Measurements from ENCODE around the gene ENG.

The ENG gene

GRCh38 chr9:127767909-127768331 lies 86.5 kb downstream of the ENG start:
- no peak overlapping the region for H3K4me3 ChIP-seq (ENCODE audit: low read depth, low read length)
- H3K9me3 ChIP-seq (ENCODE audit: control insufficient read depth, insufficient read depth, low read depth, low read length) = no peaks in the 10 kb centered on the region
- TF ChIP-seq ZNF133 (tag by site-specific recombination; IDR thresholded peaks at IDR 0.05) = no peak
- no peak for TF ChIP-seq MEIS1 (CRISPR knock-in tag; IDR thresholded peaks at IDR 0.05; ENCODE audit: borderline replicate concordance)
- TF ChIP-seq ZBTB8A (tag by site-specific recombination; IDR thresholded peaks at IDR 0.05) = no peak
- no peak for TF ChIP-seq SP2 (tag by site-specific recombination; IDR thresholded peaks at IDR 0.05)
- no peak for TF ChIP-seq ZNF132 (tag by site-specific recombination; IDR thresholded peaks at IDR 0.05; ENCODE audit: borderline replicate concordance)
- no peak for TF ChIP-seq ZNF561 (tag by site-specific recombination; IDR thresholded peaks at IDR 0.05; ENCODE audit: borderline replicate concordance)
- no peak for TF ChIP-seq MZF1 (tag by site-specific recombination; IDR thresholded peaks at IDR 0.05; ENCODE audit: borderline replicate concordance)
- no peak for TF ChIP-seq ZNF341 (tag by site-specific recombination; IDR thresholded peaks at IDR 0.05; ENCODE audit: low read depth)
- TF ChIP-seq ZSCAN18 (tag by site-specific recombination; IDR thresholded peaks at IDR 0.05) = no peak
- no peak for TF ChIP-seq ZNF548 (tag by site-specific recombination; IDR thresholded peaks at IDR 0.05)
- no peak for TF ChIP-seq PRDM10 (tag by site-specific recombination; IDR thresholded peaks at IDR 0.05)
- no peak for TF ChIP-seq ZNF670 (tag by site-specific recombination; IDR thresholded peaks at IDR 0.05; ENCODE audit: low read depth)
- no peak overlapping the region for H3K27ac ChIP-seq (ENCODE audit: extremely low read depth, low read depth, low read length)
- H3K4me1 ChIP-seq (ENCODE audit: control insufficient read depth, insufficient read depth, low read length) = no peaks in the 10 kb centered on the region
- ChIA-PET POLR2A (interaction anchor here (1.4 kb wide), 1 partner anchor 27 kb away, joined by 4 read pairs; no protein-coding TSS in a partner anchor), CTCF (interaction anchor here (0.8 to 3.1 kb wide), 4 partner anchors 10 to 102 kb away, joined by 3 to 14 read pairs (median 4); partner anchors contain the start of genes CDK9 and TOR2A)
- no peaks in the 10 kb centered on the region for H3K36me3 ChIP-seq (ENCODE audit: control insufficient read depth in 2 of 2, insufficient read depth in 1 of 2, low read length in 2 of 2)

DNA sequence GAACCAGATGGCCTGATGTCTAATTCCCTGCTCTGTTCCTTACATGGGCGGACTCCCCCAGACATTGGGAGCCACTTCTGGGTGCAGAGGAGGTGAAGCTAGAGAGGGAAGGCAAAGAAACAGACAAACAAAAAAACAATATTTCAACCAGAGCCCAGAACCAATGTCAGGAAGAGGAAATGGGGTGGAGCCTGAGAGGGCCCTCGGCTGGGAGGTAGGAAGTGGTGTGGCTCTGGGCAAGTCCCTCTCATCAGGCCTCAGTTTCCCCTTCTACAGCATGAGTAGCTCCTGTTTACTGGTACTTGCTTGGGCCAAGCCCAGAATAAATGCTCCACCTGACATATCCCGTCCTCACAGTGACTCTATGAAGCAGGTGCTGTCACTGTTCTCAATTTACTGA lies 87.0 kb downstream of the ENG start:
- Histone ChIP-seq H3K36me3 (ENCODE audit: control insufficient read depth in 2 of 2, insufficient read depth in 1 of 2, low read length in 2 of 2) (no peaks in the 10 kb centered on the region), H3K4me1 (ENCODE audit: control insufficient read depth, insufficient read depth, low read length) (no peaks in the 10 kb centered on the region), H3K4me3 (ENCODE audit: low read depth, low read length) (no peak overlapping the region), H3K27ac (ENCODE audit: extremely low read depth, low read depth, low read length) (no peak overlapping the region), H3K9me3 (ENCODE audit: control insufficient read depth, insufficient read depth, low read depth, low read length) (no peaks in the 10 kb centered on the region)
- POLR2A ChIA-PET = interaction anchor here (1.4 kb wide), 1 partner anchor 27 kb away, joined by 4 read pairs; no protein-coding TSS in a partner anchor
- CTCF ChIA-PET = interaction anchor here (0.7 to 3.1 kb wide), 7 partner anchors 9 to 153 kb away, joined by 3 to 14 read pairs (median 4); partner anchors contain the start of genes CDK9 and TOR2A
- TF ChIP-seq ZNF549 (tag by site-specific recombination; IDR thresholded peaks at IDR 0.05) (no peak), ZNF514 (tag by site-specific recombination; IDR thresholded peaks at IDR 0.05) (no peak), ZNF324 (tag by site-specific recombination; IDR thresholded peaks at IDR 0.05) (no peak), ZNF223 (tag by site-specific recombination; IDR thresholded peaks at IDR 0.05) (no peak), PBX3 (CRISPR knock-in tag; IDR thresholded peaks at IDR 0.05) (no peak), ZNF544 (tag by site-specific recombination; IDR thresholded peaks at IDR 0.05) (no peak), ZNF404 (tag by site-specific recombination; IDR thresholded peaks at IDR 0.05) (no peak), ZNF488 (tag by site-specific recombination; IDR thresholded peaks at IDR 0.05) (no peak), ZNF560 (tag by site-specific recombination; IDR thresholded peaks at IDR 0.05; ENCODE audit: borderline replicate concordance) (no peak), ZSCAN16 (tag by site-specific recombination; IDR thresholded peaks at IDR 0.05) (no peak), ZNF394 (tag by site-specific recombination; IDR thresholded peaks at IDR 0.05; ENCODE audit: borderline replicate concordance) (no peak)

Measured in HEK293 (cell line).